LNCAP (cell line): ENCODE measurements around the gene EIF4E2.

Source experiments
- CTCF ChIP-seq: fragments of 450-650 bp; IDR thresholded peaks from 2 replicates; pipeline ENCODE4 v1.5.1; 2017; ENCODE audit warnings: mild to moderate bottlenecking

The EIF4E2 gene

GRCh38 chr2:232551250-232551638, 755 bp downstream of the EIF4E2 start:
- no peak for TF ChIP-seq CTCF

DNA sequence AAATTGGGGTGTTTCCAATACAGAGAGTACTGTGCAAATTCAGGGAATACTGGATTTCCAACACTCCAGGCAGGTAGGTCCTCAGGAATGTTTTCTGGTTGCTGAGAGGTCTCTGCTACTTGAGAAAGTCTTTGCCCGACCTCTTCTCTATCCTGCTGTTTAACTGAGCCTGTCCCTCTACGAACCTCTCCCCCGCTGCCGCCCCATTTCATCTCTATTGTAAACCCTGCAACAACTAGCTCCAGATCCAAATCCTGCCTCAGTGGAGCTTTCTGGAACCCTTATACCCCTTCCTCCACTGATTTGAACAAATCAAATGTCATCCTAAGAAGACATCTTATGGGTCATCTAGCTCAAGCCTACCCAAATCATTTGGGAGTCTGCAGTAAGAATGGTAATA, 1.3 kb downstream of the EIF4E2 start:
- no peak for TF ChIP-seq CTCF

- no peak for TF ChIP-seq CTCF
These were observed 5.9 kb downstream of the EIF4E2 start for GRCh38 chr2:232556426-232556825.

DNA sequence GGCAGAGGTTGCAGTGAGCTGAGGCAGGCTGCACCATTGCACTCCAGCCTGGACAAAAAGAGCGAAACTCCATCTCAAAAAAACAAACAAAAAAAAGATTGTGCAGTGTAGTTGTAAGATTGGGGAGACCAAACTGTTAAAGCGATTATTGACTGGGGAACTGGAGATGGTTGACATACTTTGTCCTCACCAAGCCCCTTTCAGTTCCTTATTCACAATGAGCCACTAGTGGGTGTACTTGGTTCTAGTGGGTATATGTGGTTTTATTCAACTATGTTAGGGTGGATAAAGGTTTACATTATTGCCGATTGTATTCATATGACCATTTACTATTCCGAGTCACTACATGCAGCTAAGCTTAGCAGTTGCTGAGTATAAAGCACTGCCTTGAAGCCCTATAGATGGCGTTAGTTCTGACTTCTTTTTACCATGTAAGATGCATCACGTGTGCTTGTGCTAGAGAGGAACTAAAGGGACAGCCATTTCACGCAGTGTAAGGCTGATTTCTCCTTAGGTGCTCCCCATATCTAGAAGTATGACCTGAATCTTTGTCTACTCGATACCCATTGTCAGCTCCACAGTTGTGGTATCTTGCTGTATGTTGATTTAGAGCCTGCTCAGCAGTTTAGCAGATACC, 12.1 kb downstream of the EIF4E2 start:
- TF ChIP-seq CTCF: no peak

GRCh38 chr2:232563580-232563979, 13.1 kb downstream of the EIF4E2 start:
- TF ChIP-seq CTCF: no peak

GRCh38 chr2:232567721-232568120, 17.2 kb downstream of the EIF4E2 start:
- TF ChIP-seq CTCF: no peak

DNA sequence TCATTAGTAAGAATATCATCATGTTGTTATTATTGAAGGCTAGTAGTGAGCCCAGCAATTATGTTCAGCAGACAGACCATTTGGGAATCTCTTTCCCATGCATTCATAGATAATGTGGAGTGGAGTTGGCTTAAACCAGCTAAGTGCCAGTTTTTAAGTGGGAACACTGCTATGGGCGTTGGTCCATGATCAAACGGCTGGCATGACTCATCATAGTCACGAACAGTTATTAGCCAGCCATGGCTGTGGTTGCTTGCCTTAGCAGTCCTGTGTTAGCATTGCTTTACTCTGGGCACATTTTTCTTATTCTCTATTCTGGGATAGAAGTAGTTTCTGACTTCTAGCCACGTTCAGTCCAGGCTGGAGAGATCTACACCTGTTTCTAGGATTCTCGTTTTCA, 17.7 kb downstream of the EIF4E2 start:
- TF ChIP-seq CTCF: no peak

GRCh38 chr2:232569541-232569940, 19.1 kb downstream of the EIF4E2 start:
- TF ChIP-seq CTCF: no peak
